Fibroblast of villous mesenchyme (primary cell): Measurements from ENCODE around the gene IQGAP2. TPM values are rescaled to one million over a fixed set of nuclear protein-coding genes. Genes with fewer than 3 reads are reported as not detected.
A peak's percentile ranks its signal among the peaks of the same experiment; 100 is the strongest.

Source experiments
- DNase-seq: peaks from one replicate; pipeline ENCODE4 v3.0.0-alpha.2; 2010; ENCODE audit warnings: low read depth
- H3K4me3 ChIP-seq: 2 replicates; pipeline ENCODE4 v1.5.1; 2011; ENCODE audit warnings: low read depth, mild to moderate bottlenecking, low read length
- CTCF ChIP-seq: IDR thresholded peaks from 2 replicates; pipeline ENCODE4 v1.5.1; 2012; ENCODE audit warnings: low read depth, mild to moderate bottlenecking, low read length; ENCODE audit not compliant: insufficient read depth
- total RNA-seq: library from RNA; depleted of rRNA; stranded (reverse); fragments of >200 nt; gene quantifications from 2 replicates; pipeline ENCODE4 v1.2.3, GENCODE V29; 2012

IQGAP2 gene
- total RNA-seq, 1 donor: 2.6 TPM

GRCh38 chr5:76607353-76607871, 204.3 kb downstream of the IQGAP2 start:
- no peak overlapping the region for H3K4me3 ChIP-seq
- TF ChIP-seq CTCF: no peak
- DNase-seq: peak; percentile 41

GRCh38 chr5:76608833-76609232, 205.7 kb downstream of the IQGAP2 start:
- TF ChIP-seq CTCF: no peak
- DNase-seq: peak; percentile 51
- no peak overlapping the region for H3K4me3 ChIP-seq

- DNase-seq: no peak
- H3K4me3 ChIP-seq: no peak overlapping the region
- no peak for TF ChIP-seq CTCF
Observed at GRCh38 chr5:76610196-76610595, 207.1 kb downstream of the IQGAP2 start.

- no peak overlapping the region for H3K4me3 ChIP-seq
- no peak for DNase-seq
- TF ChIP-seq CTCF: no peak
Observed at GRCh38 chr5:76612942-76613341, 209.9 kb downstream of the IQGAP2 start.

- H3K4me3 ChIP-seq: no peak overlapping the region
- no peak for DNase-seq
- no peak for TF ChIP-seq CTCF
Observed at GRCh38 chr5:76615759-76616158, 212.7 kb downstream of the IQGAP2 start.

GRCh38 chr5:76616206-76616605, 213.1 kb downstream of the IQGAP2 start:
- no peak for DNase-seq
- H3K4me3 ChIP-seq: no peak overlapping the region
- TF ChIP-seq CTCF: no peak

GRCh38 chr5:76617229-76617628, 214.1 kb downstream of the IQGAP2 start:
- no peak for TF ChIP-seq CTCF
- H3K4me3 ChIP-seq: no peak overlapping the region
- DNase-seq: no peak
